T47D (cell line): ENCODE data around the gene NODAL.

Experiments used
- DNase-seq, 2 experiments: peaks; one replicate each; pipeline versions ENCODE4 v3.0.0 to v3.0.0-alpha.2; 2011 to 2012; ENCODE audit warnings: low read depth in 1 of 2, low spot score in 1 of 2
- JUND ChIP-seq: IDR thresholded peaks from 2 replicates; pipeline ENCODE4 v1.6.1; 2012; ENCODE audit warnings: low read depth
- in situ Hi-C: cut with HindIII; loops from 2 replicates; pipeline ENCODE4 v1.10.0; 2016; ENCODE audit warnings: low sequenced_read_pairs, low pct_unique_long_range_greater_than_20kb

Gene NODAL

DNA sequence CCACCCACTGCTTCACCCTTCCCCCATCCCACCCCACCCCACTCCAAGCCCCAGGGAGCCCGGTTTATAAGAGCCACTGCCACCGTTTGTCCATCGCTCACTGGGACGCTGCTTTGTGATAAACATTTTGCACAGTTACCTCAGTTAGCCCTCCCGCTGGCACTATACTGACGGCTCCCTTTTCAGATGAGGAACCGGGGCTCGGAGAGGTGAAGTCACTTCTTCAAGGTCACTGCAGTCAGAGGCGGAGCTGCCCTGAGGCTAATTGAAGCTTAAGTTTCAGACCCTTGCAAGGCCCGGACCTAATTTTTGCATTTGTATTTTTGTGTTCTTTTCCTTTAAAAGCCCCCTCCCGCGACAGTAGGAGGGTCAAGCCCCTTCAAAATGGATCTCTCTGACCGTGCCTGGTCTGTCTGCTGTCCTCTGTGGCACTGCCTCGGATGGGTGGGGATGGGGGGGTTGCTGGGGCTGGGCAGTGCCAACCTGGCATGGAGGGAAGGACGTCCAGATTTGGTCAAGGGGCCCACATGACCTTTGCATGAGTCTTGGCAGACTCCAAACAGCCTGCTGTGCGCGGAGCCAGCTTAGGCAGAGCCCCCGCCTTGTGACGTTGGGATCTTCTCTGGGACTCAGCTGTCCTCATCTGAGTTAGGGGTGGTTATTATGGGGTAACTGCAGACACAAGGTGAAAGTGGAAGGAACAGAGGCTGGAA lies 17.7 kb upstream of the NODAL start:
- in situ Hi-C loops, result no loop called here
- no peak for TF ChIP-seq JUND
- no peak for DNase-seq

- in situ Hi-C loops, result no loop called here
- no peak for TF ChIP-seq JUND
- peak in 1 of 2 experiments; percentile 15 for DNase-seq
Observed at GRCh38 chr10:70458329-70459060, 17.0 kb upstream of the NODAL start.

DNA sequence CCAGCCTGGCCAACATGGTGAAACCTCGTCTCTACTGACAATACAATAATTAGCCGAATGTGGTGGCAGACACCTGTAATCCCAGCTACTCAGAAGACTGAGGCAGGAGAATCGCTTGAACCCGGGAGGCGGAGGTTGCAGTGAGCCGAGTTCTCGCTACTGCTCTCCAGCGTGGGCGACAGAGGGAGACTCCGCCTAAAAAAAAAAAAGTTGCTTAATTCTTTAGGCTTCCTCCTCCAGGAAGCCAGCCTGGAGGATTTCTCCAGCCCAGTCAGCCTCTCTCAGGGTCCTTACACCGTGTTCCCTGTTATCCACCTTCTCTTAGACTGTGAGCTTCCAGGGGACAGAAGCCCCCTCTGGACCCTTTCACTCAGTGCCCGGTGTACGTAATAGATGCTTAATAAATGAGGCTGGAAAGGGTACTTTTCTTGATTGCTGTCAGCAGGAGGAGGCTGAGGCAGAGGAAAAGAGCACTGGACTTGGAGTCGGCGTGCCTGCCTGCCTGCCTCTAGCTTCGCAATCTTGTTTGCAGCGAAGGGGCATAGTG lies 16.4 kb upstream of the NODAL start:
- TF ChIP-seq JUND, result no peak
- in situ Hi-C loops, result no loop called here

GRCh38 chr10:70456164-70456563 lies 14.7 kb upstream of the NODAL start:
- TF ChIP-seq JUND, result no peak
- no peak for DNase-seq
- in situ Hi-C loops, result no loop called here

More for the DNA sequence above, 16.4 kb upstream of the NODAL start:
- no peak for DNase-seq

GRCh38 chr10:70455213-70455630 lies 13.7 kb upstream of the NODAL start:
- no peak for TF ChIP-seq JUND
- in situ Hi-C loops, result no loop called here
- DNase-seq, result no peak

DNA sequence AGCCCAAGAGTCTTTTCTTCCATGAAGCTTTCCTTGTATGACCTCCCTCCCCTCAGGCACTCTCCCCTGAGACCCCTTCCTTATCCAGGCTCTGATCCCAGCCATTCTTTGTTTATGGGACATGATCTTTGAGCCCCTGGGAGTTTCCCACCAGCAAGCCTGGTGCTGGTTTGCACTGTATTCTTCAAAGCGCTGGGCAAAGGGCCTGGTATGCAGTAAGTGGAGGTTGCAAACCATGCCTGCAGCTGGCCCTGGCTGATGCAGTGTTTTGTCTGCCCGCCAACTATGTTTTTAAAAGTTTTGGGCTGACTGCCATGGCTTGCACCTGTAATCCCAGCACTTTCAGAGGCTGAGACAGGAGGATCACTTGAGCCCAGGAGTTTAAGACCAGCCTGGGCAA lies 6.8 kb upstream of the NODAL start:
- TF ChIP-seq JUND, result no peak
- in situ Hi-C loops, result no loop called here
- DNase-seq, result no peak

DNA sequence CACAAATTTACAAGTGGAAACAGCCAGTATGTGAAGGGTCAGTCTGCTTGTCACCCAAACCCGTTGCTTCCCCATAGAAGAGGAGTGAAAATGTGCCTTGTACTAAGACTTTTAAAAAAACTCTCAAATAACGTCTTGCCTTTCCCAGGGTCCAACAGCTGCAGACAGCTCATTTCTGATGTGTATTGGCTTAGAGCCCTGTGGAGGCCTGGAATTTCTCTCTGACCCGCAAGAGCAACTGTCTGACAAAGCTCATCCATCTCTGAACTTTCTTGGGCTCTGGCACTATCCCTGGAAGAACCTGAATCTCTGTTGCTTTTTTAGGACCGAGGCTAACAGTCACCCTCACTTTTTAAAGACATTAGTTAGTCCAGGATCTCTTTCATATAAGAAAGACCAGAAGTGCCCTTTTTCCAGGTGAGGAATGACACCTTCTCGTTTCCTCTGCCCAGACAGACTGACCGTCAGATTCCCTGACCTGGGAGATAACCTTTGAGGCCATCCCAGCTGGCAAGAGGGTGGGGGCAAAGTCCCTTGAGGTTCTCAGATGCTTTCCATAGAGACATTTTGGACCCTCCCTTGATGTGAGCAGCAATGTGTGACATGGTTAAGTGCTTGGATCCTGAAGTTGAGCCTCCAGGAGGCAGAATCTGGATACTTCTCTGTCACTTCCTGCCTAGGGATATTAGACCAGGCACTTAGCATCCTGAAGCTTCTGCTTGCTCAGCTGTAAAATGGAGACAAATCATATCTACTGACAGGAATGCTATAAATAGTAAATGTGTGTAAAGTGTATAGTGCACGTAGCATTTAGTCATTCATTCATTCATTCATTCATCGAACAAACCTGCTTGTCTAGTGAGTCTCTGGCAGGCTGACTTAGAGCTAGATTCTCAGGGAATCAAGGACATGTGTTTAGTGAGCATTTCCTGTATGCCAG lies 4.5 kb upstream of the NODAL start:
- in situ Hi-C loops, result no loop called here
- TF ChIP-seq JUND, result no peak
- no peak for DNase-seq

GRCh38 chr10:70444744-70445143 lies 3.3 kb upstream of the NODAL start:
- in situ Hi-C loops, result no loop called here
- DNase-seq, result no peak
- no peak for TF ChIP-seq JUND

DNA sequence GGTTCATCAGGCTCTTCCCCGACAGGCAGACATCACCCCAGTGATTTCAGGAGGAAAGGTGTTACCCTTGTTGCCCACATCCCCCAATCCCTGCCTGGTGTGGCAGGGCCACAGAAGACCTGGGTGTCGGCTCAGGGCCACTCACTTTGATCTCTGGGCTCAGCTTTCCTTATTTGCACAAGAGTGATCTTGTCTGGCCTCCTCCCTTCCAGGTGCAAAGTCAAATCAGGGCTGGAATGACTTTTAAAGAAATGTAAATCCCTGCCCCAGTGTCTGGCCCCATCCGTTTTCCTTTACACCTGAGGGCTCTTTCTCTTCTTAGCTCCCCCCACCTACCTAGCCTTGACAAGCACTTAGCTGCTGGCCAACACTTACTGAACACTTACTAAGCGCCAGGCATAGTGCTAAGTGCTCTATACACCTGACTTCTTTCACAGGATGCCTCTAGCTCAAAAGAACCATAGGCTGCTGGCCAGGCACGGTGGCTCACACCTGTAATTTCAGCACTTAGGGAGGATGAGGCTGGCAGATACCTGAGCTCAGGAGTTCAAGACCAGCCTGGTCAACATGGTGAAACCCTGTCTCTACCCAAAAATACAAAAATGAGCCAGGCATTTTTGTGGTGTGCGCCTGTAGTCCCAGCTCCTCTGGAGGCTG lies 979 bp upstream of the NODAL start:
- DNase-seq, result no peak
- TF ChIP-seq JUND, result no peak
- in situ Hi-C loops, result no loop called here

DNA sequence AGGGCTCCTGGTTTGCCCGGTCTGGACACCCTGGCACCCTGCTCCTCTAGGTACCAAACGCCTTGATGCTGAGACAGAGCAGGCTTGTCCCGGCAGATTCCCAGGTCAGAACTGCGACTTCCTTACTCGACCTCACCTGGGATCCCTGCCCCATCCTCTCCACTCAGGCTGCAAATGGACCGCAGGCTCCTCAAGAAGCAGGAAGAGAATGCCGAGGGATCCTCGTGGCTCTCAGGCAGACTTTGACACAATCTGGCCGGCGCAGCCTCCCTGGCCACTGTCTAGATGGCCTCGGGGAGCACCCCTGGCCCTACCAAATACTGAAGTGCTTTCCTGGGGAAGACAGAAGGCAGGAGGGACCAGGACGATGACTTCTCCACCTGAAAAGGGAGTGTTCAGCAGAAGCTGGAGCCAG lies 421 bp upstream of the NODAL start:
- no peak for DNase-seq
- TF ChIP-seq JUND, result no peak
- in situ Hi-C loops, result no loop called here

- DNase-seq, result no peak
- TF ChIP-seq JUND, result no peak
- in situ Hi-C loops, result no loop called here
Observed at GRCh38 chr10:70440296-70441160, 953 bp downstream of the NODAL start.

DNA sequence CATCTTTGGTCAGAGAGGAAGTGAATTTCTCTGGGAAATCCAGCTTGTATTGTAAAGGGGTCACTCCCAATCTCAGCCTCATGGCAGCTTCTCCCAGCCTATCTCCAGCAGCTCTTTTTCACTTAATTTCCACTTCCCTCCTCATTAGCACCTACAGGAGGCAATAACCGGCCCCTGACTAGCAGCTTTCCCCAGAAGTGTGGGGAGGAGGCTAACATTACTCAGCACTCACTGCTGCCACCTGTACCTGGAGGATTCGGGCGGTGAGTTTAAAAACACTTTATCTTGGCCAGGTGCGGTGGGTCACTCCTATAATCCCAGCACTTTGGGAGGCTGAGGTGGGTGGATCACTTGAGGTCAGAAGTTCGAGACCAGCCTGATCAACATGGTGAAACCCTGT lies 3.8 kb downstream of the NODAL start:
- in situ Hi-C loops, result no loop called here
- DNase-seq, result no peak
- TF ChIP-seq JUND, result no peak
